CD14-positive monocyte (primary cell): ENCODE results near the gene MYH16. TPM values are rescaled to one million over a fixed set of nuclear protein-coding genes. Genes with fewer than 3 reads are reported as not detected.

Experiments used
- DNase-seq, 3 donors: peaks; one replicate each; pipeline ENCODE4 v3.0.0-alpha.2; 2011 to 2022
- H2AFZ ChIP-seq: 2 replicates; pipeline ENCODE4 v1.6.0; 2012; ENCODE audit warnings: mild to moderate bottlenecking, low read depth, low read length, inconsistent platforms; ENCODE audit not compliant: insufficient read depth, poor library complexity, severe bottlenecking
- H3K27ac ChIP-seq, 2 donors: 1 replicate in 1 of 2; 2 replicates in 1 of 2; pipeline ENCODE4 v1.5.1; 2012 to 2013; ENCODE audit warnings: low read length in 2 of 2, control low read depth in 1 of 2, inconsistent platforms in 1 of 2, low read depth in 1 of 2, mild to moderate bottlenecking in 1 of 2
- H3K27me3 ChIP-seq, 2 donors: one replicate each; pipeline versions ENCODE4 v1.6.0 to v1.6.1; 2011 to 2013; ENCODE audit warnings: low read length in 2 of 2; ENCODE audit not compliant: control insufficient read depth in 2 of 2, insufficient read depth in 2 of 2
- H3K36me3 ChIP-seq, 2 donors: replicated peaks in 1 of 2; 1 replicate in 1 of 2; 2 replicates in 1 of 2; pipeline versions ENCODE4 v1.5.1 to v1.6.1; 2012 to 2013; ENCODE audit warnings: low read length in 2 of 2, control low read depth in 1 of 2, inconsistent platforms in 1 of 2, mild to moderate bottlenecking in 1 of 2; ENCODE audit not compliant: insufficient read depth in 2 of 2, control insufficient read depth in 1 of 2
- H3K4me1 ChIP-seq, 2 donors: 1 replicate in 1 of 2; 2 replicates in 1 of 2; pipeline versions ENCODE4 v1.5.1 to v1.6.1; 2012 to 2013; ENCODE audit warnings: low read length in 2 of 2, control low read depth in 1 of 2, inconsistent platforms in 1 of 2, mild to moderate bottlenecking in 1 of 2, moderate library complexity in 1 of 2; ENCODE audit not compliant: insufficient read depth in 2 of 2, control insufficient read depth in 1 of 2
- H3K4me2 ChIP-seq: replicated peaks from 2 replicates; pipeline ENCODE3; 2012; ENCODE audit warnings: low read length, moderate library complexity, mild to moderate bottlenecking; ENCODE audit not compliant: poor library complexity, severe bottlenecking; ENCODE audit errors: extremely low read depth
- H3K4me3 ChIP-seq, 3 experiments: fragments of 200-600 bp in 1 of 3; sonication (generic) in 1 of 3; replicated peaks in 1 of 3; 1 replicate in 2 of 3; 2 replicates in 1 of 3; pipeline ENCODE4 v1.5.1; 2011 to 2013; ENCODE audit warnings: low read length in 3 of 3, mild to moderate bottlenecking in 3 of 3, control low read depth in 2 of 3, low read depth in 2 of 3, inconsistent platforms in 1 of 3, moderate library complexity in 1 of 3
- H3K79me2 ChIP-seq: 2 replicates; pipeline ENCODE4 v1.6.0; 2012; ENCODE audit warnings: mild to moderate bottlenecking, control low read depth, inconsistent platforms, low read length, moderate library complexity; ENCODE audit not compliant: insufficient read depth
- H3K9ac ChIP-seq: 2 replicates; pipeline ENCODE4 v1.6.0; 2017; ENCODE audit warnings: low read length, mild to moderate bottlenecking; ENCODE audit not compliant: insufficient read depth, poor library complexity, severe bottlenecking
- H3K9me3 ChIP-seq, 2 donors: replicated peaks in 1 of 2; 1 replicate in 1 of 2; 2 replicates in 1 of 2; pipeline versions ENCODE4 v1.5.1 to v1.6.1; 2012 to 2013; ENCODE audit warnings: low read length in 2 of 2, control low read depth in 1 of 2; ENCODE audit not compliant: control insufficient read depth in 1 of 2, insufficient read depth in 1 of 2
- H4K20me1 ChIP-seq: 2 replicates; pipeline ENCODE4 v1.6.0; 2012; ENCODE audit warnings: mild to moderate bottlenecking, low read length, control low read depth, moderate library complexity; ENCODE audit not compliant: insufficient read depth
- H3K27ac Mint-ChIP-seq, 7 donors: one replicate each; pipeline ENCODE4 v1.8.0; 2020; ENCODE audit warnings: mild to moderate bottlenecking in 7 of 7, mixed read lengths in 7 of 7, moderate library complexity in 6 of 7, inconsistent platforms in 2 of 7
- H3K27me3 Mint-ChIP-seq, 3 donors: one replicate each; pipeline ENCODE4 v1.8.0; 2021 to 2022; ENCODE audit warnings: low read depth in 3 of 3, mild to moderate bottlenecking in 3 of 3, mixed read lengths in 3 of 3, moderate library complexity in 3 of 3, inconsistent platforms in 1 of 3
- H3K36me3 Mint-ChIP-seq, 2 donors: one replicate each; pipeline ENCODE4 v1.8.0; 2020; ENCODE audit warnings: mixed read lengths in 2 of 2, inconsistent platforms in 1 of 2, mild to moderate bottlenecking in 1 of 2
- H3K4me1 Mint-ChIP-seq: one replicate; pipeline ENCODE4 v1.8.0; 2020; ENCODE audit warnings: mild to moderate bottlenecking, mixed read lengths
- H3K4me3 Mint-ChIP-seq, 2 donors: one replicate each; pipeline ENCODE4 v1.8.0; 2020; ENCODE audit warnings: mild to moderate bottlenecking in 2 of 2, mixed read lengths in 2 of 2, moderate library complexity in 1 of 2
- H3K9me3 Mint-ChIP-seq, 7 donors: one replicate each; pipeline ENCODE4 v1.8.0; 2020 to 2022; ENCODE audit warnings: mixed read lengths in 7 of 7, mild to moderate bottlenecking in 6 of 7, moderate library complexity in 6 of 7, inconsistent platforms in 2 of 7
- CTCF ChIP-seq: fragments of 200-600 bp; IDR thresholded peaks from one replicate; pipeline ENCODE4 v1.8.0; 2022; ENCODE audit warnings: antibody characterized with exemption, mild to moderate bottlenecking
- WGBS: methylation state at CpG from one replicate; pipeline ENCODE4 v1.1.5; 2013; ENCODE audit warnings: missing lambda C conversion rate; ENCODE audit not compliant: insufficient coverage; 5-methylcytosine and 5-hydroxymethylcytosine counted together
- intact Hi-C, 2 donors: fragments of 100-400 bp; cut with micrococcal nuclease; formaldehyde crosslinking; loops; one replicate each; pipeline versions ENCODE4 v1.15.0 to v1.15.1; 2023
- polyA plus RNA-seq, 3 donors: library from polyadenylated mRNA; depleted of rRNA in 1 of 3; unstranded in 2 of 3; stranded (reverse) in 1 of 3; fragments of 300-500 nt in 2 of 3; fragments of >200 nt in 1 of 3; fragmentation: Illumina TruSeq in 2 of 3; gene quantifications; 1 replicate in 2 of 3; 2 replicates in 1 of 3; pipeline ENCODE4 v1.2.3, GENCODE V29; 2012 to 2021

The MYH16 gene
- polyA plus RNA-seq, 3 donors = not detected

- peaks cover 15 to 36% of the 10 kb centered on the region in 2 donors for H3K36me3 ChIP-seq
- Mint-ChIP-seq H3K27ac (peak overlapping the region; percentile 88 to 97 (median 95)), H3K4me1 (peaks cover 53% of the 10 kb centered on the region), H3K27me3 (no peaks in the 10 kb centered on the region), H3K4me3 (no peak overlapping the region), H3K9me3 (peaks cover 0 to 1% (median 0%) of the 10 kb centered on the region in 7 donors), H3K36me3 (peaks cover 24 to 41% of the 10 kb centered on the region in 2 donors)
- H3K4me3 ChIP-seq = peak overlapping the region in 1 of 3 experiments; percentile 24
- H3K9me3 ChIP-seq = no peaks in the 10 kb centered on the region
- H3K79me2 ChIP-seq = peaks cover 98% of the 10 kb centered on the region
- DNase-seq = peak in 2 of 3 donors; percentile 4 to 29
- TF ChIP-seq CTCF = no peak
- H2AFZ ChIP-seq = no peak overlapping the region
- WGBS = no CpG with 5 or more reads among the region's 2 CpGs
- no peaks in the 10 kb centered on the region for H3K27me3 ChIP-seq
- H4K20me1 ChIP-seq = peaks cover 84% of the 10 kb centered on the region
- peaks cover 47 to 63% of the 10 kb centered on the region in 2 donors for H3K4me1 ChIP-seq
- peak overlapping the region; percentile 40 for H3K4me2 ChIP-seq
- intact Hi-C loops = loop anchor here in 1 of 2 donors (5.0 kb wide), 1 partner anchor 46 kb away; no protein-coding TSS in a partner anchor
- peak overlapping the region; percentile 71 to 81 for H3K27ac ChIP-seq
- no peak overlapping the region for H3K9ac ChIP-seq
Observed at GRCh38 chr7:99331002-99331401, 58.4 kb downstream of the MYH16 start.

- Histone ChIP-seq H4K20me1 (peaks cover 82% of the 10 kb centered on the region), H3K9me3 (no peaks in the 10 kb centered on the region), H3K79me2 (peaks cover 62% of the 10 kb centered on the region), H3K4me2 (no peak overlapping the region), H3K4me1 (no peaks in the 10 kb centered on the region), H3K27me3 (no peaks in the 10 kb centered on the region), H3K9ac (no peak overlapping the region), H2AFZ (no peak overlapping the region), H3K27ac (no peak overlapping the region), H3K4me3 (no peak overlapping the region), H3K36me3 (peaks cover 83 to 91% of the 10 kb centered on the region in 2 donors)
- Mint-ChIP-seq H3K4me1 (no peaks in the 10 kb centered on the region), H3K27ac (peak overlapping the region in 1 of 7 donors; percentile 40), H3K36me3 (peaks cover 70 to 92% of the 10 kb centered on the region in 2 donors), H3K27me3 (no peaks in the 10 kb centered on the region), H3K9me3 (no peaks in the 10 kb centered on the region), H3K4me3 (no peak overlapping the region)
- intact Hi-C loops = no loop called here
- no CpG with 5 or more reads among the region's 3 CpGs for WGBS
- no peak for TF ChIP-seq CTCF
- no peak for DNase-seq
Observed at GRCh38 chr7:99339595-99339994, 67.0 kb downstream of the MYH16 start.
